AG04450 (cell line): ENCODE data around the gene DNMBP. TPM values are rescaled to one million over a fixed set of nuclear protein-coding genes. Genes with fewer than 3 reads are reported as not detected.
"Not testable (repeated sequence)": the region's sequence is repeated elsewhere in the genome, so short reads cannot be mapped to it uniquely, and the experiment has no call there.

Experiments
- CTCF ChIA-PET: fragments of 300-600, 350-600 bp; formaldehyde crosslinking; extraction: SDS; loops from one replicate; lab custom pipeline; 2022; ENCODE audit warnings: antibody characterized with exemption, inconsistent platforms; lab: Charles Lee
- POLR2A ChIA-PET: fragments of 350-600 bp; formaldehyde crosslinking; extraction: SDS; loops from one replicate; lab custom pipeline; 2021; ENCODE audit warnings: antibody characterized with exemption, inconsistent platforms; lab: Yijun Ruan, JAX
- DNase-seq: peaks from one replicate; pipeline ENCODE4 v3.0.0-alpha.2; 2011; ENCODE audit warnings: low read depth, low spot score
- H3K27ac ChIP-seq: one replicate; pipeline ENCODE4 v1.5.1; 2012; ENCODE audit warnings: low read depth, low read length, control low read depth
- H3K27me3 ChIP-seq: one replicate; pipeline ENCODE4 v1.6.0; 2012; ENCODE audit warnings: low read length; ENCODE audit not compliant: control insufficient read depth, insufficient read depth
- H3K4me3 ChIP-seq: 2 replicates; pipeline ENCODE4 v1.5.1; 2011; ENCODE audit warnings: mild to moderate bottlenecking, low read depth, low read length, control low read depth
- H3K9me3 ChIP-seq: 2 replicates; pipeline ENCODE4 v1.5.1; 2012; ENCODE audit warnings: low read length; ENCODE audit not compliant: control insufficient read depth, insufficient read depth
- CTCF ChIP-seq: IDR thresholded peaks from 2 replicates; pipeline ENCODE4 v1.5.1; 2011; ENCODE audit warnings: low read depth, low read length, control low read depth, inconsistent platforms
- polyA plus RNA-seq: library from polyadenylated mRNA; depleted of rRNA; stranded (reverse); fragments of >200 nt; gene quantifications from 2 replicates; pipeline ENCODE4 v1.2.3, GENCODE V29; 2011

Gene DNMBP
- polyA plus RNA-seq, 1 experiment = 18.2 TPM

GRCh38 chr10:99938563-99938962, 71.2 kb downstream of the DNMBP start:
- H3K27me3 ChIP-seq = no peaks in the 10 kb centered on the region
- CTCF ChIA-PET = no interaction called here
- peaks cover 3% of the 10 kb centered on the region for H3K9me3 ChIP-seq
- H3K4me3 ChIP-seq = no peak overlapping the region
- DNase-seq = no peak
- POLR2A ChIA-PET = no interaction called here
- no peak overlapping the region for H3K27ac ChIP-seq
- TF ChIP-seq CTCF = no peak

- H3K27ac ChIP-seq = no peak overlapping the region
- H3K4me3 ChIP-seq = no peak overlapping the region
- no peaks in the 10 kb centered on the region for H3K27me3 ChIP-seq
- CTCF ChIA-PET = no interaction called here
- POLR2A ChIA-PET = no interaction called here
- peaks cover 3% of the 10 kb centered on the region for H3K9me3 ChIP-seq
- no peak for TF ChIP-seq CTCF
- DNase-seq = no peak
Measured at GRCh38 chr10:99937630-99938029, 72.1 kb downstream of the DNMBP start.

- H3K4me3 ChIP-seq, POLR2A ChIA-PET, DNase-seq, H3K9me3 ChIP-seq, CTCF ChIA-PET, H3K27ac ChIP-seq, H3K27me3 ChIP-seq: not testable (repeated sequence)
Measured at GRCh38 chr10:99932203-99932957, 77.4 kb downstream of the DNMBP start.

- ChIA-PET POLR2A (interaction anchor here (0.6 kb wide), 1 partner anchor 147 kb away, joined by 3 read pairs; no protein-coding TSS in a partner anchor), CTCF (no interaction called here)
- Histone ChIP-seq H3K9me3 (no peaks in the 10 kb centered on the region), H3K27ac (no peak overlapping the region), H3K4me3 (no peak overlapping the region), H3K27me3 (no peaks in the 10 kb centered on the region)
- no peak for TF ChIP-seq CTCF
- no peak for DNase-seq
Measured at GRCh38 chr10:99930731-99931550, 78.8 kb downstream of the DNMBP start.

GRCh38 chr10:99929360-99929759, 80.4 kb downstream of the DNMBP start:
- H3K27ac ChIP-seq = no peak overlapping the region
- no peaks in the 10 kb centered on the region for H3K9me3 ChIP-seq
- POLR2A ChIA-PET = no interaction called here
- no peak overlapping the region for H3K4me3 ChIP-seq
- H3K27me3 ChIP-seq = no peaks in the 10 kb centered on the region
- no peak for TF ChIP-seq CTCF
- CTCF ChIA-PET = interaction anchor here (0.6 to 0.7 kb wide), 2 partner anchors 78 to 163 kb away, joined by 3 to 4 read pairs; no protein-coding TSS in a partner anchor
- DNase-seq = no peak
